GM12878 (cell line): ENCODE data around the gene FOXP4. TPM values are rescaled to one million over a fixed set of nuclear protein-coding genes. Genes with fewer than 3 reads are reported as not detected.

ENCODE experiments used
- ATAC-seq: fragments of 200-7000 bp; cut with Tn5 transposase; 3 replicates; pipeline ENCODE4 v1.9.1; 2020; ENCODE audit warnings: mild to moderate bottlenecking, moderate library complexity
- BruUV-seq: library from RNA; stranded (reverse); fragments of 400-500 nt; replicated peaks from 2 replicates; lab custom pipeline; 2021; lab: Mats Ljungman, UMichigan
- CTCF ChIA-PET: fragments of 300-600 bp; sonication (Branson Sonifier 250); formaldehyde crosslinking; extraction: SDS; loops from one replicate; lab custom pipeline; 2021; ENCODE audit warnings: inconsistent platforms; lab: Yijun Ruan, JAX
- POLR2A ChIA-PET: fragments of 350-600 bp; formaldehyde crosslinking; extraction: SDS; loops from one replicate; lab custom pipeline; 2021; ENCODE audit warnings: inconsistent platforms; lab: Charles Lee
- RAD21 ChIA-PET: fragments of 300-600 bp; sonication (Branson Sonifier 250); formaldehyde crosslinking; loops from one replicate; lab custom pipeline; 2023; ENCODE audit warnings: antibody characterized with exemption; ENCODE audit not compliant: unreplicated experiment; lab: Charles Lee
- SMC1A ChIA-PET: fragments of 300-600 bp; sonication (Branson Sonifier 250); formaldehyde crosslinking; loops from one replicate; lab custom pipeline; 2023; ENCODE audit not compliant: unreplicated experiment, uncharacterized antibody; lab: Charles Lee
- DNase-seq: peaks from one replicate; pipeline ENCODE4 v3.0.0-alpha.2; 2011; ENCODE audit warnings: low read depth, low spot score
- FAIRE-seq: peaks from 3 replicates; lab custom pipeline; 2011; peaks lifted over from hg19 to GRCh38; lab: Jason Lieb, UNC
- H2AFZ ChIP-seq: 2 replicates; pipeline ENCODE4 v1.6.0; 2011; ENCODE audit warnings: low read depth, low read length, control low read depth; ENCODE audit not compliant: control insufficient read depth
- H3K27ac ChIP-seq: 2 replicates; pipeline ENCODE4 v1.5.1; 2011; ENCODE audit warnings: control low read depth; ENCODE audit not compliant: control insufficient read depth, insufficient read depth
- H3K27me3 ChIP-seq, 2 experiments: replicated peaks in 1 of 2; 2 replicates each; pipeline versions ENCODE4 v1.6.0 to v1.6.1; 2011; ENCODE audit warnings: low read length in 1 of 2; ENCODE audit not compliant: control insufficient read depth in 2 of 2, insufficient read depth in 2 of 2
- H3K36me3 ChIP-seq, 2 experiments: 2 replicates each; pipeline ENCODE4 v1.5.1; 2011; ENCODE audit warnings: low read length in 1 of 2; ENCODE audit not compliant: control insufficient read depth in 2 of 2, insufficient read depth in 2 of 2
- H3K4me1 ChIP-seq: 2 replicates; pipeline ENCODE4 v1.6.1; 2011; ENCODE audit warnings: mild to moderate bottlenecking, low read length, moderate library complexity, mixed read lengths; ENCODE audit not compliant: control insufficient read depth, insufficient read depth
- H3K4me2 ChIP-seq: 2 replicates; pipeline ENCODE4 v1.6.0; 2011; ENCODE audit warnings: control low read depth; ENCODE audit not compliant: control insufficient read depth, insufficient read depth
- H3K4me3 ChIP-seq: fragments of 200-600 bp; sonication (generic); 2 replicates; pipeline ENCODE4 v1.5.1; 2016
- H3K79me2 ChIP-seq: 2 replicates; pipeline ENCODE4 v1.6.0; 2011; ENCODE audit warnings: low read length; ENCODE audit not compliant: control insufficient read depth, insufficient read depth
- H3K9ac ChIP-seq: 2 replicates; pipeline ENCODE4 v1.8.0; 2011; ENCODE audit warnings: low read length, control low read depth, mixed read lengths; ENCODE audit not compliant: control insufficient read depth, insufficient read depth
- H3K9me3 ChIP-seq: replicated peaks from 3 replicates; pipeline ENCODE4 v1.5.1; 2011; ENCODE audit warnings: mild to moderate bottlenecking, low read length; ENCODE audit not compliant: control insufficient read depth, insufficient read depth
- H4K20me1 ChIP-seq: 2 replicates; pipeline ENCODE4 v1.6.0; 2011; ENCODE audit not compliant: control insufficient read depth, insufficient read depth
- CBX3 ChIP-seq: fragments of 200-600 bp; sonication (generic); IDR thresholded peaks from 2 replicates; pipeline ENCODE4 v1.6.1; 2016; ENCODE audit warnings: low read depth, borderline replicate concordance
- CHD1 ChIP-seq: IDR thresholded peaks from 2 replicates; pipeline ENCODE4 v1.6.1; 2012; ENCODE audit warnings: low read depth, low read length, improper control_type of control experiment
- CREB1 ChIP-seq: IDR thresholded peaks from 2 replicates; pipeline ENCODE4 v1.6.1; 2012; ENCODE audit warnings: low read depth, mild to moderate bottlenecking, inconsistent platforms
- MLLT1 ChIP-seq: fragments of 450-650 bp; IDR thresholded peaks from 2 replicates; pipeline ENCODE4 v1.6.1; 2016; ENCODE audit warnings: mild to moderate bottlenecking
- RAD51 ChIP-seq: fragments of 450-650 bp; IDR thresholded peaks from 2 replicates; pipeline ENCODE4 v1.6.1; 2016; ENCODE audit warnings: moderate library complexity, mild to moderate bottlenecking, inconsistent platforms
- SP1 ChIP-seq: IDR thresholded peaks from one replicate; pipeline ENCODE4 v1.6.1; 2011; ENCODE audit warnings: low read depth, low read length
- SRF ChIP-seq, 2 experiments: IDR thresholded peaks; 2 replicates each; pipeline ENCODE4 v1.6.1; 2011; ENCODE audit warnings: low read depth in 2 of 2, low read length in 2 of 2, mild to moderate bottlenecking in 1 of 2, moderate library complexity in 1 of 2
- TARDBP ChIP-seq: IDR thresholded peaks from 2 replicates; pipeline ENCODE4 v1.6.1; 2016; ENCODE audit warnings: borderline replicate concordance
- YY1 ChIP-seq: IDR thresholded peaks from 2 replicates; pipeline ENCODE4 v1.6.1; 2011; ENCODE audit warnings: low read depth, mild to moderate bottlenecking, low read length
- ZBTB11 ChIP-seq: fragments of 450-650 bp; formaldehyde crosslinking; IDR thresholded peaks from 2 replicates; pipeline ENCODE4 v1.5.0; 2022; ENCODE audit warnings: mild to moderate bottlenecking, missing genetic modification characterization
- ZBTB33 ChIP-seq: fragments of 450-650 bp; IDR thresholded peaks from 2 replicates; pipeline ENCODE4 v1.6.1; 2017; ENCODE audit warnings: mild to moderate bottlenecking
- WGBS: methylation state at CpG from one replicate; pipeline ENCODE4 v1.1.6; 2016; ENCODE audit warnings: low lambda C conversion rate; ENCODE audit not compliant: insufficient replicate concordance, insufficient coverage; ENCODE audit errors: missing lambda C conversion rate; 5-methylcytosine and 5-hydroxymethylcytosine counted together
- in situ Hi-C: fragments of 300-500 bp; cut with MboI; formaldehyde crosslinking; loops from 9 replicates; pipeline ENCODE4 v1.14.3; 2018; ENCODE audit warnings: mixed read lengths
- intact Hi-C: fragments of 100-400 bp; cut with micrococcal nuclease; formaldehyde crosslinking; loops from one replicate; pipeline ENCODE4 v1.14.2; 2022; ENCODE audit not compliant: unreplicated experiment
- polyA plus RNA-seq, 11 experiments: library from polyadenylated mRNA; depleted of rRNA in 4 of 11; unstranded in 6 of 11; stranded (reverse) in 5 of 11; fragments of >200 nt; fragmentation: Nextera tagmentation in 4 of 11; fragmentation: Illumina TruSeq in 1 of 11; extraction: Ambion mirVana in 4 of 11; extraction: Trizol in 1 of 11; gene quantifications; 1 replicate in 1 of 11; 2 replicates in 10 of 11; pipeline versions ENCODE4 v1.2.1 to v1.2.3, GENCODE V29; 2011 to 2016; ENCODE audit warnings: inconsistent platforms in 2 of 11, missing spikeins in 2 of 11, low read depth in 1 of 11
- total RNA-seq, 4 experiments: library from RNA; depleted of rRNA in 3 of 4; stranded (reverse); fragments of >200 nt in 3 of 4; fragmentation: Illumina TruSeq in 1 of 4; extraction: Trizol in 1 of 4; gene quantifications; 2 replicates each; pipeline versions ENCODE4 v1.2.1 to v1.2.3, GENCODE V29; 2013 to 2021

The FOXP4 gene
- total and polyA plus RNA-seq, 10 of the 15 experiments (the other 5 are each of a cell fraction or from before 2014, with no cell fraction given): 0.31 to 46.1 (median 2.3) TPM

- FAIRE-seq: no peak
- ChIA-PET RAD21 (no interaction called here), SMC1A (no interaction called here), POLR2A (no interaction called here), CTCF (interaction anchor here (0.9 to 1.1 kb wide), 2 partner anchors 18 to 133 kb away, joined by 3 read pairs; no protein-coding TSS in a partner anchor)
- Histone ChIP-seq H2AFZ (no peak overlapping the region), H3K4me2 (no peak overlapping the region), H3K4me3 (no peak overlapping the region), H3K79me2 (no peaks in the 10 kb centered on the region), H3K27ac (no peak overlapping the region), H3K9ac (no peak overlapping the region), H3K27me3 (no peaks in the 10 kb centered on the region), H3K4me1 (peaks cover 10% of the 10 kb centered on the region), H3K9me3 (no peaks in the 10 kb centered on the region), H3K36me3 (peaks cover 4 to 7% of the 10 kb centered on the region in 2 experiments; a peak in 3 of 4 replicates), H4K20me1 (0 out of 2 replicates have a peak, but pooled peaks cover 3% of the 10 kb centered on the region)
- 63% methylated on average over 2 of the region's 2 CpGs for WGBS
- intact Hi-C loops (no loop called here), in situ Hi-C loops (no loop called here)
- TF ChIP-seq ZBTB11 (CRISPR knock-in tag): no peak
- no peak for ATAC-seq
- DNase-seq: no peak
- no TSS peak for BruUV-seq
Observed at GRCh38 chr6:41572613-41573012, 26.4 kb downstream of the FOXP4 start.

- SMC1A ChIA-PET: interaction anchor here (1.1 kb wide), 1 partner anchor 18 kb away, joined by 3 read pairs; no protein-coding TSS in a partner anchor
- BruUV-seq: no TSS peak
- no peak for TF ChIP-seq CBX3
- TF ChIP-seq SP1: no peak
- TF ChIP-seq YY1: no peak
- no peak for TF ChIP-seq CREB1
- no peak for TF ChIP-seq RAD51
- TF ChIP-seq CHD1: no peak
- TF ChIP-seq SRF (IDR thresholded peaks at IDR 0.05; ENCODE audit: low read depth in 2 of 2, low read length in 2 of 2): no peak
- TF ChIP-seq MLLT1: no peak
- no peak for TF ChIP-seq TARDBP
- no peak for TF ChIP-seq ZBTB33
Observed at GRCh38 chr6:41573276-41573675, 27.1 kb downstream of the FOXP4 start.

More at GRCh38 chr6:41573276-41573675, 27.1 kb downstream of the FOXP4 start:
- WGBS: 97% methylated on average over 6 of the region's 7 CpGs
- in situ Hi-C loops: no loop called here
- intact Hi-C loops: no loop called here
- ATAC-seq (no peak), DNase-seq (no peak), FAIRE-seq (no peak)
- peaks cover 4 to 7% of the 10 kb centered on the region in 2 experiments; a peak in 3 of 4 replicates for H3K36me3 ChIP-seq
- no peak overlapping the region for H3K4me2 ChIP-seq
- ChIA-PET RAD21 (no interaction called here), CTCF (interaction anchor here (0.9 to 1.3 kb wide), 3 partner anchors 18 to 147 kb away, joined by 3 to 4 read pairs (median 3); no protein-coding TSS in a partner anchor), POLR2A (interaction anchor here (1.2 kb wide), 1 partner anchor 17 kb away, joined by 3 read pairs; no protein-coding TSS in a partner anchor)
- H3K27ac ChIP-seq: no peak overlapping the region
- no peaks in the 10 kb centered on the region for H3K9me3 ChIP-seq
- H3K9ac ChIP-seq: no peak overlapping the region
- H3K27me3 ChIP-seq: no peaks in the 10 kb centered on the region
- H3K4me1 ChIP-seq: peaks cover 10% of the 10 kb centered on the region
- 0 out of 2 replicates have a peak, but pooled peaks cover 3% of the 10 kb centered on the region for H4K20me1 ChIP-seq
- H3K79me2 ChIP-seq: no peaks in the 10 kb centered on the region
- H3K4me3 ChIP-seq: no peak overlapping the region
- H2AFZ ChIP-seq: no peak overlapping the region
